ENCODE measurements around the gene PXYLP1.

The PXYLP1 gene

DNA sequence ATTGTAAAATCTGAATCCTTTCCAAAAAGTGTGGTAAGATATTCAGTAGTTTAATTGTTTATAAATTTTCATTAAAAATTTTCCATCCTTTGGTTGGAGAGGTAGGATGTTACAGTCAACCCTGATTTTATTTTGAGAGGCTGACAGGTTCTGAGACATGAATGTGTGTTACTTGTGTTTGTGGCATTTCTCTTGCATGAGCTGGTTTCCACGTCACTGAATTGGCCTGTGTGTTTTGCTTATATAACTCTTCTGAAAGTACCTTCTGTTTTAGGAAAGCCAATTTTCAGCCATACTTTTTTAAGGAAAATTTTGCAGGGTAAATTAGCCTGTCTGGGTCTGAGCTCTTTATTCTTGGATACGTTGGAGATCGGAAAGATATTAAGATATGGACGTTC is 30.7 kb downstream of the PXYLP1 start:
- no peak overlapping the region for H3K4me3 ChIP-seq (ENCODE audit: low read length)
- DNase-seq (ENCODE audit: low read depth), result peak; percentile 15
- TF ChIP-seq, protein P1, sequence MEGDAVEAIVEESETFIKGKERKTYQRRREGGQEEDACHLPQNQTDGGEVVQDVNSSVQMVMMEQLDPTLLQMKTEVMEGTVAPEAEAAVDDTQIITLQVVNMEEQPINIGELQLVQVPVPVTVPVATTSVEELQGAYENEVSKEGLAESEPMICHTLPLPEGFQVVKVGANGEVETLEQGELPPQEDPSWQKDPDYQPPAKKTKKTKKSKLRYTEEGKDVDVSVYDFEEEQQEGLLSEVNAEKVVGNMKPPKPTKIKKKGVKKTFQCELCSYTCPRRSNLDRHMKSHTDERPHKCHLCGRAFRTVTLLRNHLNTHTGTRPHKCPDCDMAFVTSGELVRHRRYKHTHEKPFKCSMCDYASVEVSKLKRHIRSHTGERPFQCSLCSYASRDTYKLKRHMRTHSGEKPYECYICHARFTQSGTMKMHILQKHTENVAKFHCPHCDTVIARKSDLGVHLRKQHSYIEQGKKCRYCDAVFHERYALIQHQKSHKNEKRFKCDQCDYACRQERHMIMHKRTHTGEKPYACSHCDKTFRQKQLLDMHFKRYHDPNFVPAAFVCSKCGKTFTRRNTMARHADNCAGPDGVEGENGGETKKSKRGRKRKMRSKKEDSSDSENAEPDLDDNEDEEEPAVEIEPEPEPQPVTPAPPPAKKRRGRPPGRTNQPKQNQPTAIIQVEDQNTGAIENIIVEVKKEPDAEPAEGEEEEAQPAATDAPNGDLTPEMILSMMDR (IDR thresholded peaks at IDR 0.05; ENCODE audit: insufficient read depth, low read depth, low read length, missing control alignments), result no peak

DNA sequence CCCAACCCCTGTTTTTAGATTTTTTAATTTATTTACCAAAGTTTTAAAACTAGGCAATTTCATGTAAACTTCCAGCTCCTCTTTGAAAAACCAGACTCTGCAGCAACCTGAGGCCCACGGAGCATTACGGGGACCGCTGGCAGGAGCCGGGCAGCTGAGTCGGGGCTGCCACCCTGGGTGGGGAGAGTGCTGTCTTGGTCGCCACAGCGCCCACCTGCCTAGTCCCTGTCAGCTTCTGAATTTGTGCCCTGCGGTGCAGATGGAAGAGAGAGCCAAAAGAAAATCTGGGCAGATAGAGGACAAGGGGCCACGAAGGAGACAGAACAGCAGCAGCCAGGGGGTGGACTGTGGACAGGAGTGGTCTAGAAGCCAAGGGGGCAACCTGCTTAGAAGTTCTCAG is 34.6 kb downstream of the PXYLP1 start:
- H3K4me3 ChIP-seq (ENCODE audit: low read length), result no peak overlapping the region
- TF ChIP-seq, protein P1 (IDR thresholded peaks at IDR 0.05; ENCODE audit: insufficient read depth, low read depth, low read length, missing control alignments), result no peak
- DNase-seq (ENCODE audit: low read depth), result no peak

DNA sequence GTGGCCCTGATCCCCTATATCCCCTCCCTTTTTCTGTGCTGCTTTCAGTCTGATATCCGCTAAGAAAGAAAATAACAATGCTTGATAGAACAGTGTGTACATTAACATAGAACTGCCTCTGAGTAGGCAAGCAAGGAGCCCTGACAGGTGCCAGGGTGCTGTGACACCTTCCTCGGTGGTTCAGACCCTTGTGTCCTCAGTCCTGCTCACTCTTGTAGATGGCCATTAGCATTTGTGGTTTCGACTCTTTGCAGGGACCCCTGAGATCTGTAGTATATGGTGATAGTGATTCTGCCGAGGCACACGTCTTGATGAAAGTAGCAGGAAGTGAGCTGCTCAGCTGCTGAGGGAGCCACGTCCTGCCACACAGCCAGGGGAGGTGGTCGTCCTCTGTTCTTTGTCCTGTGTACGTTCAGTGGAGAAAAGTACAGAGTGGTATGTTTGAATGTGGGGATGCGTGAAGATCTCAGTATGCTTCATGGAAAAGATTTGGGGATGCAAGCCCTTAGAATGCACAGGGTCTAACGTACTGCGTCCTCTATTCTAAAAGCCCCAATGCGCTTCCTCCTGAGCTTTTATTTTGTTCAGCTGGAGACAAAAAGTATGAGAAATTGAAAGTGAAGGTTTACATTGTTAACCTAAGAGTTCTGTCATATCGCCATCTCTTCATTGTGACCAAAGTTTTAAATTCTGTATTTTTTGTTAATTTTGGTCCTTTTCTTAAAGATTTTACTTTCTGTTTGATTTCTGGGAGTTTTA is 35.4 kb downstream of the PXYLP1 start:
- TF ChIP-seq, protein P1 (IDR thresholded peaks at IDR 0.05; ENCODE audit: insufficient read depth, low read depth, low read length, missing control alignments), result no peak
- H3K4me3 ChIP-seq (ENCODE audit: low read length), result no peak overlapping the region
- DNase-seq (ENCODE audit: low read depth), result no peak

DNA sequence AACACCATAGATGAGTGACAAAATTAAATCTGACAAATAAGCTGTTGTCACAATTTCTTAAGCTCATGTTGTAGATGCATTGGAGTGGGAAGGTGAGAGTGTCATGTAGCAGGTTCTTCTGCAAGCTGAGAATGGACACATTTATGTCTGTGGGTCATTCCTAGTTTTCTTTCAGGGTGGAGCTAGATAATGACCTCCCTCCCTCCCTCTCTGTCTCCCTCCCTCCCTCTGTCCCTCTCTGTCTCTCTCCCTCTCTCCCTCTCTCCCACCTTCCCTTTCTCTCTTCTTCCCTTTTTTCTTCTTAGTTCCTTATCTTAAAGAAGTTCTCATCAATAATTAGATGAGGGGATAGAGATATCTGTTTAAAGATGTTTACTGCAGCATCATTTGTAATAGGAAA is 36.0 kb downstream of the PXYLP1 start:
- DNase-seq (ENCODE audit: low read depth), result no peak
- no peak overlapping the region for H3K4me3 ChIP-seq (ENCODE audit: low read length)
- TF ChIP-seq, protein P1 (IDR thresholded peaks at IDR 0.05; ENCODE audit: insufficient read depth, low read depth, low read length, missing control alignments), result no peak

DNA sequence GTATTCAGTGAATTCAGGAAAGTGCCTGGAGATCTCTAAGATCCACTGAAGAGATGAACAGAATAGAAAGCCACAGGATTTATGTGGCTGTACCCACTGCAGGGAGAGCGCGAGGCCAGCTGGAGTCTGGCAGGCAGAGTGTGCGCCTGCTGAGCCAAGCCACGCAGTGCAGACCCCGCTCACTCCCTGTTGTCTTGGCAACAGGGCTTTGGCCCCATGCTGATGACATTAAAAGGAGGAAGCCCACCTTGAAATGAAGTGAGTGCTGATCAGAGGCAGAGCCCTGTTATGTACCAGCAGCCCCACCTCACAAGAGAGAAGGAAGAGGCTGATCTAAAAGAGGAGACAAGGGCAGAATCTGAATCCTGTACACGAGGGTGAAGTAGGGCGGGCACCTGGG is 36.7 kb downstream of the PXYLP1 start:
- TF ChIP-seq, protein P1 (IDR thresholded peaks at IDR 0.05; ENCODE audit: insufficient read depth, low read depth, low read length, missing control alignments), result no peak
- DNase-seq (ENCODE audit: low read depth), result no peak
- no peak overlapping the region for H3K4me3 ChIP-seq (ENCODE audit: low read length)

DNA sequence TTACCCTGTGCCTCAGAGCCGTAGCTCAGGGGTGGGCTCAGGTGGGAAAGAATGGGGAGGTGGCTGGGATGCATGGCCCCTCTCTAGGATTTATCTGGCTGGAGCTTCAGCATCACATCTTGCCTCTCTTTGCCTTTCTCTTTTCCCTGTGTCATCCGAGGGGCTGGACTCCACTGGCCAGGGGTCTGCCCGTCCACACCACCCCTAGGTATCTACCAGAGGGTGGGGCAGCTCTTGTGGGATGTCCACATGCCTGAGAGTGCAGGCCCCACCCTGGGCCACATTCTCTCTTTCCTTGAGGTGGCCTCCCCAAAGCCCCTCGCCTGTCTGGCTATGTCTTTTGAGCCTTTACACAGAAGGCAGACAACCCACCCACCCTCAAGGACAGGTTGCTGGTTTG is 37.2 kb downstream of the PXYLP1 start:
- H3K4me3 ChIP-seq (ENCODE audit: low read length), result no peak overlapping the region
- TF ChIP-seq, protein P1 (IDR thresholded peaks at IDR 0.05; ENCODE audit: insufficient read depth, low read depth, low read length, missing control alignments), result no peak
- DNase-seq (ENCODE audit: low read depth), result no peak

DNA sequence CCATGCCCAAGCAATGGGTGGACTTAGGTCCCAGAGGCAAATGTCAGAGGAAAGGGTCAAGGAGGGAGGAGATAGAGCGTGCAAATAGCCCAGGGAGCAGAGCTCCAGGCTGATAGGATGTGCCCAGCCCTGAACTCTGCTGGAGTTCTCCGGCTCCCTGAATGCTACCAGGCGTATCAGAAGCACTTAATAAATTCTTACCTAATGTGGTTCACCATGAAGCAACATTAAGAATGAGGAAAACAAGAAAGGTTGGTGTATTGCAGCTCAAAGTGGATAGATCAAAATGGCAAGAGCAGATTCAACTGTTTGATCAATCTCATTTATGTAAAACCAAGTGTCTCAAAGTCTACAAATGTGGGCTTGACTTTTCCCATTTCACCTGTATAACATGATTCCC is 38.3 kb downstream of the PXYLP1 start:
- DNase-seq (ENCODE audit: low read depth), result no peak
- H3K4me3 ChIP-seq (ENCODE audit: low read length), result no peak overlapping the region
- TF ChIP-seq, protein P1 (IDR thresholded peaks at IDR 0.05; ENCODE audit: insufficient read depth, low read depth, low read length, missing control alignments), result no peak
